HG02870 (cell line): Measurements from ENCODE around the gene ATG2B.

Experiments
- ATAC-seq: cut with Tn5 transposase; IDR thresholded peaks from one replicate; pipeline ENCODE4 v1.9.1; 2021; ENCODE audit warnings: mild to moderate bottlenecking, moderate library complexity; ENCODE audit not compliant: unreplicated experiment

The ATG2B gene

DNA sequence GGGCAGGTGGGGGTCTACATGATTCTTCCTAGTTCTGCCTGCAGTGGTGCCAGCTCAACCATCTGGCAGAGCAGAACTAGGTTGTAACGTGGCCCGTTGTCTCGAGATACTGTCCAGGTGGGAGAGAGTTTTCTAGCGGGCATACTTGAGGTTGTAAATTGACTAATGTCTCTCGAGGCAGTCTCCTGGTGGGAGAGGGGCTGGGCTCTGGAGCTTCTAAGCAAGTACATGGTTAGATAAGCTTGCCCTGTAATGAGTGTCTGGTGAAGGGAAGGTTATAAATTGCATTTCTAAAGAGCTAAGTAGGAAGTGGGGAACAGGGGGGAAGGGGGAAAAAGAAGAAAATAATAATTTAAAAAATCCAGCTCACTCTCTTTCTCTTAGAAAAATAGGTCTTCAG, 89.0 kb downstream of the ATG2B start:
- ATAC-seq = no peak

DNA sequence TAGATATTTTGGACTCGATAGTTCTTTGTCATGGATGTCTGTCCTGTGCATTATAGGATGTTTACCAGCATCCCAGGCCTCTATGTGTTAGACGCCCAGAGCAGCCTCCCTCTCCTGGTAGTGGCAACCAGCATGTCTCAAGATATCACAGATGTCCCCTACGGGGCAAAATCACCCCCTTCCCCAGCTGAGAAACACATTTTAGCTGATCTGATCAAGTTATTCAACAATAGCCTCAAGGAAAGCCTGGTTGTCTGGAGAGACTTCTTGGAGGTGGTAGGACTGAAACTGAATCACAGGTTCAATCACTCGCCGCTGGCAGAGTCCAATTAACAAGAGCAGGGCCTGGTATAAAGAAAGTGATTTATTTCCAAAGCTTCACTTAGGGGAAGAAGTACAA, 89.5 kb downstream of the ATG2B start:
- no peak for ATAC-seq

DNA sequence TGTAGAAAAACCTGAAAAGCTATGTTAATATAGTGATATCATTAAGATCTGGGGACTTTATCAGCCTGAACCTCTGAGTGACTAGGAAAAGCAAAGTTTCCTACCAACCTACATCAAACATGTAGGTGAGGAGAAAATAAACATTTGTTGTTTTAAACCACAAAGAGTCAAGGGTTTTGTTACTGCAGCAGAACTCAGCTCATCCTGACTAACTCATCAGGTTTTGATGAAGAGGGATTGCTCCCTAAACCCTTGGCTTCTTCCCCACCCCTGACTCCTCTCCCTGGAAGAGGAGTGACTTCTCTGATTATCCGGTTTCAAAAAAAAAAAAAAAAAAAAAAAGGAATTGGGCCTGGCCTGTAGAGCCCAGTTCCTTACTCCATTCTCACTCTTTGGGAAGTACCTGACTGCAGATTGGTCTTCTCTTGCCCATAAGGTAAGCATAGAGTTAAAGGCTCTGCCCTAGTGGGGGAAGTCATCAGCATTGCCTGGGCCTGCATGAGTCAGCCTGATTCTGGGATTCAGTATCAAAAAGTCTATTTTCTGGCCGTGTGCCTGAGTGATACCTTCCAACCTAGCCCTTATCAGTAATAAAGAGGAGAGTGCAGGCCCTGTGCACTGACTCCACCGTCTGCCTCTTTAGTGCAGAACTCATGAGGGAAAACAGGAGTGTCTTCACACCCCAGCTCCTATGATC, 90.2 kb downstream of the ATG2B start:
- no peak for ATAC-seq

DNA sequence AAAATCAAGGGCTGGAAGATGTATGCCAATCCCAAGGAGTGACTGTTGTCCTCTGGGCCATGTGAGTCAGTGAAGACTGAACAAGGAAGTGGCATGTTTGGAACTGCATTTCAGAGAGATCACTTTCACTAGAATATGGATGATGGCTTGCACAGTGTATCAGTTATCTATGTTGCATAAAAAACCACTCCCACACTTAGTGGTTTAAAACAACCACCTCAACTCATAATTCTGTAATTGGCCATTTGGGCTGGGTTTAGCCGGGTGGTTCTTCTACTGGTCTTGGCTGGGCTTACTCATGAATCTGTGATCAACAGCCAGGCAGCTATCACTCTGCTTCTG, 91.7 kb downstream of the ATG2B start:
- no peak for ATAC-seq

DNA sequence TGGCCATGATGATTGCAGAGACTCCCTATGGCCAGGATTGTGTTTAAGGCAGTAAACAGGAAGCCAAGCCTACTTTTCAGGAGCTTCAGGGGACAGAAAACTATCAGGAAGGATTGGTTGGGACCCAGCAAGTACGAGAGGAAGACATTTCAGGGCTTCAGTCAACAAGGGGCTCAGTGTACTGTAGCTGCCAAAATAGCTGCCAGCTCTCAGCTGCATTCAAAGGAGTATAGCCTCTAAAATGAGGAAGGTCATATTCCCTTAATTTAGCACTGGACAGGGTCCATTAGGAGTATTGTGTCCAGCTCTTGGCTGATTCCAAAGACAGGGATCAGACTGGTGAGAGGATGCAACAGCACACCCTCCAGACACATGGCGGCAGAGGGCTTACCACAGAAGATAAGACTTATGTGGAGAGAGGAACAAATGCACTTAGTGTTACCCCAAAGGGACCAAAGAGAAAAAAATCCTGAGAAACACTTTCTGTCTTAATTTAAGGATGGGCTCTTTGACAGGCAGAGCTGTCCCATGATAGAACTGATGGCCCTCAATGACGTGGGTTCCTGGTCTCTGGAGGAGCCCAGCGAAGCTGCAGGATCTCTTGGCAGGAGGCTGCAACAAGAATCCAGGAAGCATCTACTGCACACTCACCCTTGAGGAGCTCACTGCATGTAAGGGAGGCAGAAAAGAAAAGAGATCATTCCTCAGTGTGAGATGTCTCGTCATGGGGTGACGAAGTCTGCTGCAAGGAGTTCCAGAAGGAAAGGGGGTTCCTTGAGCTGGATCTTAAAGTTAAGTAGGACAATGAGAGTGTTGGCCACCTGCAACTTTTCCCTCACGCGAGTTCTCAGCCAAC, 92.3 kb downstream of the ATG2B start:
- no peak for ATAC-seq

DNA sequence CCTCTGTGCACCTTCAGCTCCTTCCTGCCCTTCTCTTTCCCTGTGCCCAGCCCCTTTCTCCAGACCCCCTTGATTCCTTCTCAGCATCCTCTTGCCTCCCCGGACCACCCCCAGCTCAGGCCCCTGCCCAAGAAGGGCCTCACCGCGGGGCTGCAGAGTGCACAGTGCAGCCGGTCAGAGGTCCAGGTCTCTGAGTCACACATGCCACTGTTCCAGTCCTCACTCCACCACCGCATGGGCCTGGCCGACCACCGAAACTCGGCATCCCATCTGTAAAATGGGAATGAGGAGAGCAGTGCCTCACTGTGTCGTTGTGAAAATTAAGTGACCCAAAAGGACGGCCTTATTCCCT, 93.8 kb downstream of the ATG2B start:
- no peak for ATAC-seq

DNA sequence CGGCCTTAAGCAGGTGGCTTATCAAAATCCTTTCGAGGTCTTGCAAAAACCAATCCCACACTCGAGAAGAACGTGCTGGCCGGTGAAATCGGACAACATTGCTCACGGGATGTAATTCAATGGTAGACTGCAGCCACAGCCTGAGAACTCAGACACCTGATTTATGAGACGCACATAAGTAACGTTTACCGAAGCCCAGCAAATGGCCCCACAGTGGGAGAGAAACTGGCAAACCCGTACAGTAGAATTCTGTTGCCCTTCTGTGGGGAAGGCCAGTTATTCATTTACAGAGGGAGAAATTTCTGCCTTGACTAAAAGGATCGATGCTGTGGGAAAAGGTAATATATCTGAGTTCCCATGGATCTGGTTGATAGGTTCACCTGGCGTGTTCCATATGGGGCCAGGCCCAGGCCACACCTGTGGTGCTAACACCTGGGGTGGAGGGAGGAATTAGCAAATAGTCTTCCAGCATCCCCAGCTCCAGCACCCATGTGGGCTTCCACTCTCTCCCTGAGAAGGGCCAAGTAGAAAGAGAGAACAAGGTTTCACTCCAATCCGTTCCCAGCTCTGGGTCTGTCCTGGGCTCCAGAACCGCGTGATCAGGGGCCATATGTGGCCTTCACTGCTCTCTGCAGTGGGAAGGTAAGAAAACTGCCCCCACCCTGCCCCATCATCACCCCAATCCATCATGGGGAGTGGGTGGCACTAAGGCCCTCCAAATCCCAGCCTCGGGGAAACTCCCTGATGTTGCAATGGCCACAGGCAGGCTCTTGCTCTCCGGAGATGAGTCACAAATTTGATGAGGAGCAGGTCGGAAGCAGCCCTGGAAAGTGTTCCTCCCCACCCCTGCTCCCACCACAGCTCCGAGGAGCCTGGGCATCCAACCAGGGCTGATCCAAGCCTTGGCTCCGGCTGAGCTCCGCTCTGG, 94.4 kb downstream of the ATG2B start:
- no peak for ATAC-seq

DNA sequence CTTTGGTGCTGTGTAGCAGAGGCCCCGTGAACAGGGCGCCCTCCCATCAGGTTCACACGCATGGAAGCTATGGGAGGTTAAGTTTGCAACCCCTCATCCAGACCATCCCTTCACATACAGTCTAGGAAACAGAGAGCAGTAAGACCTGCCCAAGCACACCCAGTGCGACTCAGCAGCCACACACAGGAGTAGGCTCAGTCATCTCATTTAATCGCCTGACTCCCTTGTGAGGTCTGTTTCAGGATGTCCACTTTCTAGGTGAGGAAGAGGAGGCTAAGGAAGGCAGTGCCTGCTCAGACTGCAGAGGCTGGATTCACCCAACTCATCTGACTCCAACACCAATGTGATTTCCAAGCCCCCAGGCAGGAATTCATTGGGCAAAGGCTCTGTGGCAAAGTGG, 95.2 kb downstream of the ATG2B start:
- ATAC-seq = no peak

DNA sequence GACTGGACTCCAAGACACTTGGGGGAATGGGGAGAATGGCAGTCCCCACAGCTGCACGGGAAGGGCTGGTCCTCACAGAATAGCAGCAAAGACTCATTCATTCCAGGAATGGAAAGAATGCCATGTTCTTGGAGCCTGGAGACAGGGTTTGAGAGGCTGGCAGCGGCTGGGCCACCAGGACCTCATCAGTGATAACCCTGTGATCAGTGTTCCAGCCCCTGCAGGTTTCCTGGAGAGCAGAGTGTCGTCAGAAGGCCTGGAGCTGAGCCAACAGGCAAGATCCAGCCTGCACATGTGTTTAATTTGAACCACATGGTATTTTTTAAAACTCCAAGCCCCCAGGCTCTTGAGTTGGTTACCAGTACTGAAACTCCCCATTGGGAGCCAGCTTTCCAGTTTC, 95.8 kb downstream of the ATG2B start:
- ATAC-seq = no peak

DNA sequence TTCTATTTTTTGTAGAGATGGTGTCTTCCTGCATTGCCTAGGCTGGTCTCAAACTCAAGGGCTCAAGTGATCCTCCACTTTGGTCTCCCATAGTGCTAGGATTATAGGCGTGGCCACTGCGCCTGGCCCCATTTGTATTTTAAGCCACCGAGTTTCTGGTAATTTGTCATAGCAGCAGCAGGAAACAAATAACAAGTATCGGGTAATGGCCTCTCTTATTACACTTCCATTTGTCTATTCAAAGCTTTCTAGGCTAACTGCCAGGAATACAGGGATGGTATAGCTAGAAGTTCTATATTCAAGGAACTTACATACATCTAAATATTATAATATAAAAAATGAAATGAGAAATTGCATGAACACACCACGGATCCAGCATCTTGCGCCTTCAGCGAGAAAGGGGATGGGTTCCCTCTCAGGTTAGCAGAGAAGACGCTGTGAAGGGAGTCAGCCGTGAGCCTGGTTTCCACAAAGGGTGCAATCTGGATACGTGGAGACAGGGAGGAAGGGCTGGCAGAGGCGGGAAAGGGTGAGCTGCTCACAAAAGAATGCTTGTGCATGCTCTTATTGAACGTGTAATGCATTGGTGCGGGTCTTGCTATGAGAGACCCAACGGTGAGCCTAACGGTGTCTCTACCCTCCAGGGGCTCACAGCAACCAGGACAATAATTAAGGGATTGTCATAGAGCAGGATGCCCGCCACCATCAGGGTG, 97.6 kb downstream of the ATG2B start:
- ATAC-seq = no peak

DNA sequence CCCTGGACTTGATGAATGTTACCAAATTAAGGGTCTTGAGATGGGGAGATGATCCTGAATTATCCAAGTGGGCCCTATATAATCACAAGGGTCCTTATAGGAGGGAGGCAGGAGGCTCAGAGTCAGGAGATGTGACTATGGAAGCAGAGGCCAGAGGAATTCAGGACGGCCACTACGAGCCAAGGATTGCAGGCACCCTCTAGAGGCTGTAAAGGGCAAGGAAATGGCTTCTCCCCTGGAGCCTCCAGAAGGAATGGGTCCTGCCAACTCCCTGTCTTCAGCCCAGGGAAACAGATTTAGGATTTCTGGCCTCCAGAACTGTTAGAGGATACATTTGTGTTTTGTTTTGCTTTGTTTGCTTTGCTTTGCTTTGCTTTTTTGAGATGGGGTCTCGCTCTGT, 98.3 kb downstream of the ATG2B start:
- no peak for ATAC-seq

DNA sequence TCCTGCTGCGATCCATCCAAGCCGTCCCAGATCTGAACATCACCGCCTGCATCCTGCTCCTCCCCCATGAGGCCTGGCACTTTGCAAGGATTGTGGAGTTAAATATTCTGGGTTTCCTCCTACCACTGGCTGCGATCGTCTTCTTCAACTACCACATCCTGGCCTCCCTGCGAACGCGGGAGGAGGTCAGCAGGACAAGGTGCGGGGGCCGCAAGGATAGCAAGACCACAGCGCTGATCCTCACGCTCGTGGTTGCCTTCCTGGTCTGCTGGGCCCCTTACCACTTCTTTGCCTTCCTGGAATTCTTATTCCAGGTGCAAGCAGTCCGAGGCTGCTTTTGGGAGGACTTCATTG, 99.0 kb downstream of the ATG2B start:
- ATAC-seq = no peak

DNA sequence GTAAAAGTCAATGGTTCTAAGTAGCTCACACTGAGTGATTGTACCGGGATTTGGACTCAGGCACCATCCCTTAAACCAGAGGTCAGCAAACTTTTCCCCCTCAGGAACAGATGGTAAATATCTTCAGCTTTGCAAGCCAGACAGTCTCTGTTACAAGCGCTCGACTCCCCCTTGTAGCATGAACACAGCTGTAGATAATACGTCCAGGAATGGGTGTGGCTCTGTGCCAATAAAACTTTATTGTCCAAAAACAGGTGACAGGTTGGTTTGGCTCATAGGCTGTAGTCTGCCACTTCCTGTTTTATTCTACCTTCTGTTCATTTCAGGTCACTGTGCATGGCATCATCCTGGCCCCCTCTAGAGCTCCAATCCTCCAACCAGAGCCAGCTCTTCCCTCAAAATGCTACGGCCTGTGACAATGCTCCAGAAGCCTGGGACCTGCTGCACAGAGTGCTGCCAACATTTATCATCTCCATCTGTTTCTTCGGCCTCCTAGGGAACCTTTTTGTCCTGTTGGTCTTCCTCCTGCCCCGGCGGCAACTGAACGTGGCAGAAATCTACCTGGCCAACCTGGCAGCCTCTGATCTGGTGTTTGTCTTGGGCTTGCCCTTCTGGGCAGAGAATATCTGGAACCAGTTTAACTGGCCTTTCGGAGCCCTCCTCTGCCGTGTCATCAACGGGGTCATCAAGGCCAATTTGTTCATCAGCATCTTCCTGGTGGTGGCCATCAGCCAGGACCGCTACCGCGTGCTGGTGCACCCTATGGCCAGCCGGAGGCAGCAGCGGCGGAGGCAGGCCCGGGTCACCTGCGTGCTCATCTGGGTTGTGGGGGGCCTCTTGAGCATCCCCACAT, 99.6 kb downstream of the ATG2B start:
- ATAC-seq = no peak

DNA sequence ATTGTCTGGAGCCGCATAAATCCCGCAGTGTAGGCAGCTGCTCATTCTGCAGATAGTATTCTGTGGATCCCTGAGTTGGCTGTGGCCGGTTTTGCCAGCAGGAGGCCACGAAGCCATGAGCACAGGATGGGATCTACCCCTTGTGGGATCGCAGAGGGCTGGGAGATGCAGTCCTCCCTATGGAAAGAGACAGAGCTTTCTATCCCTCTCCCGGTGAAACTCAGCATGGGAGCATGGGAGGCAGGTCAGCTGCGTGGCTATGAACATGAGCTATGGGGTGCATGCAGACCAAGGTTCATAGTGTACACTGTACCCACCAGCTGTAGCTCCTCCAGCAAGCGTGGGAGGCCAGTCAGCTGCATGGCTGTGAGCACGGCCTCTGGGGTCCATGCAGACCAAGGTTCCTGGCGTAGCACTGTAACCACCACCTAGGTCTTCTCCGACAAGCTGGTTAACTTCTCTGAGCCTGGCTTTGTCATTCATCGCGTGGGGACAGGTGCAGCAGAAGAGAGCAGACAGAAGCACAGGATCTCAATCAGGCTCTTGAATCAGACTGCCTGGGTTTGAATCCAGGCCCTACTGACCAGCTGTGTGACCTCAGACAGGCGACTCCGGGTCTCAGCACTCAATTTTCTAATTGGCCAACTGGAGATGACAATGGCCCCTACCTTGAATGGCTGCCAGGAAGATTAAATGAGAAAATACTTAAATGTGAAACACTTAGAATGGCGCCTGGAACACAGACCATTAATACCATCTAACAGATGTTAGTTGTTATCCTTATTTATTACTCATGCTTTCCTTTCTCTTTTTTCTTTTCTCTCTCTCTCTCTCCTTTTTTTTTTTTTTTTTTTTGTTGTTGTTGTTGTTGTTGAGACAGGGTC, 101.1 kb downstream of the ATG2B start:
- ATAC-seq = no peak

DNA sequence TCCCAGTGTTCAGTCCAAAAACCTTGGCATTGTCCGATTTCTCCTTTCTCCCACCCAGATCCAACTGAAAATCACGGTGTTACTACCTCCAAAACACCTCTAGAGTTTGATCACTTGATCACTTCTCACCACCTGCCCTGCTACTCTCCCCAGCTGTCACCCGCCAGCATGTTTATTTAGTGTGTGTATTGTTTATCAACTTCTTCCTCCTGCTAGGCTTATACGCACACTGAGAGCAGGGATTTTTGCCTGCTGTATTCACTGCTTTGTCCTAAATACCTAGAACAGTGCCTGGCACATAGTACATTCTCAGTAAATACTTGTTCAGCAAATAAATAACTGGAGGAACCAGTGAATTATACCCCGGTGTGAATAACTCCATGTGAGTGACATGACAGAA, 102.1 kb downstream of the ATG2B start:
- ATAC-seq = no peak

DNA sequence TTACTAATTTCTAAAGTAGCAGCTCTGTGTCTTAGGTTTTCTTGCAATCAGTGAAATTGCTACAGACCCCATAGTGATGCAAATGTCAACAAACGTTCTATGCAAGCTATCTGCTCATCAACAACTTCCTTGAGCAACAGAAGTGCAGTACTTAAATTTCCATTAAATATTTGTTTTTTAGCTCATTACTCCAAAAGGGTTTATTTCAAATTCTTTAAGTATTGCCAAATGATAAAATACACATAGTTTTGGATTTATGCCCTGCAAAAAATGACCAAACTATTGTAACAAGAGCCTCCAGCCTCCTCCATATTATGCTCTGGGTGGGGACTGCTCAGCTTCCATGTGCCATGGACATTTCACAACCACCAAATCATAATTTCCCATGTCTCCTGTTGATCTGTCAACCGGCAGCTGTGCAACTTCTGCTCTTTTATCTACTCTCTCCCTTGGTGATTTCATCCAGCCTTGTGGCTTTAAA, 102.8 kb downstream of the ATG2B start:
- no peak for ATAC-seq

DNA sequence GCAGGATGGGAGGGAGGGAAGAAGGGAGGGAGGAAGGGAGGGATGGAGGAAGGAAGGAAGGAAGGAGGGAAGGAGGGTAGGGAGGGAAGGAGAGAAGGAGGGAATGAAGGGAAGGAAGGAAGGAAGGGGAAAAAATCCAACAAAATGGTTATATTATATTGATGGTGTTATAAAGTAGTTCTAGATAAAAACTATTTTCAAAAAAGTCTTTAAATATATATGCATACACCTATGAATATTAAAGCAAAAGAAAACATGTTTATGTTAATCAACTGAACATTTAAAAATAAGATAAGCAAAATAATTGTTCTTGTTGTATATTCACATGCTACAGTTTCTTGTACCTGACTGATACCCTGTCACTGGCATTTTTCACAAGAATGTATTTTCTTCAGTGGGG, 105.2 kb downstream of the ATG2B start:
- no peak for ATAC-seq

DNA sequence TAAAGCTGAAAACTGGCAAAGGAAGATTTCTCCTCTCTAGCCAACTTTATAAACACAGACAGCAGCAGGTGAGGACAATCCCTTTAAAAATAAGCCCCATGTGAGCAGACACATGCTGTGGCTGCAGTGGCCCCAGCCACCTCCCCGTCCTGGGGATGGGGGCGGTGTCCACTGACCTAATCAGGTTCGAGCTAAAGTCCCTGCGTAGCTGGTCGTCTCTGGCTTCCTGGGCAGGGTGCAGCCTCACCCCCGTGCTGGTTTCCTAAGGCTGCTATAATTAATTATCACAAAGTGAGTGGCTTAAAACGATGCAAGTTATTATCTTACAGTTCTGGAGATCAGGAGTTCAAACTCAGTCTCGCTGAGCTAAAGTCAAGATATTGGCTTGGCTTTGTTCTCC, 106.1 kb downstream of the ATG2B start:
- no peak for ATAC-seq

DNA sequence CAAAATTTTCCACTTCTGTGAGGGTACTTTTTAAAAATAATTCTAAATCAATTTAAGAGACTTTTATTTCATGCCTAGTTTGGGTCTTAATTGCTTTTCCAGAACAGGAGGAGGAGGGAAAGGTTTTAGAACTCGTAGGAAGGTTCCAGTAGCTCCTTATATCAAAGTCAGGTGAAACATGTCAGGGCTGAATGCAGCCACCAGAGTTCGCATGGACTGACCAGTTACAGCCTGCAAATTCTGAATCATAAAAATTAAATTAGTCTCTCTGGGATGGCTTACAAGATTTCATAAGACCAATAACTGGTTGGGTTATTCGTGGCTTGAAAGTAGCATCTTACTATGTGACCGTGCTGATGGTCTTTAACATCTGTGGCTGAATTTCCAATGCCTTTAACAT, 106.7 kb downstream of the ATG2B start:
- ATAC-seq = no peak
